IPS-NIHi7 (cell line): ENCODE data around the gene STAP2.

ENCODE experiments used
- DNase-seq: peaks from one replicate; pipeline ENCODE4 v3.0.0; 2012; ENCODE audit warnings: mixed read lengths; ENCODE audit errors: extremely low spot score

The STAP2 gene

GRCh38 chr19:4328243-4328990, 10.2 kb downstream of the STAP2 start:
- peak; percentile 93 for DNase-seq

GRCh38 chr19:4327877-4328242, 10.8 kb downstream of the STAP2 start:
- DNase-seq: no peak

GRCh38 chr19:4327252-4327876, 11.3 kb downstream of the STAP2 start:
- DNase-seq: peak; percentile 89

DNA sequence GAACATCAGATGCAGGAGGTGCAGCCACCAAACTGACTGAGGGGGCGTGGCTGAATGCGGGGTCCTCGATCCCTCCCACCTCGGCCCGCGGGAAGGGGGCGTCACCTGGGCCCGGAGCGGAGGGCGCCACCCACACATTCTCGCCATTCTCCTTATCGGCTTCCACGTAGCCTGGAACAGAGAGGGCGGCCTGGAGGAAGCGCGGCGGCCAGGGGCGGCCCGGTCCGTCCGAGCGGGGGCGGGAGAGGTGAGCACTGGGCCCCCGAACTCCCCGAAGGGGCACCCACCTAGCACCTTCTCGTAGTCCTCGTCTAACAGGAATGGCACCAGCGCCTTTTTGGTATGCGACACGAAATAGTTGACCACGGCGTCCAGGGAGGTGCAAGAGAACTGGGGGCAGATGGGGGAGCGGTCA, 11.8 kb downstream of the STAP2 start:
- DNase-seq: peak; percentile 82

DNA sequence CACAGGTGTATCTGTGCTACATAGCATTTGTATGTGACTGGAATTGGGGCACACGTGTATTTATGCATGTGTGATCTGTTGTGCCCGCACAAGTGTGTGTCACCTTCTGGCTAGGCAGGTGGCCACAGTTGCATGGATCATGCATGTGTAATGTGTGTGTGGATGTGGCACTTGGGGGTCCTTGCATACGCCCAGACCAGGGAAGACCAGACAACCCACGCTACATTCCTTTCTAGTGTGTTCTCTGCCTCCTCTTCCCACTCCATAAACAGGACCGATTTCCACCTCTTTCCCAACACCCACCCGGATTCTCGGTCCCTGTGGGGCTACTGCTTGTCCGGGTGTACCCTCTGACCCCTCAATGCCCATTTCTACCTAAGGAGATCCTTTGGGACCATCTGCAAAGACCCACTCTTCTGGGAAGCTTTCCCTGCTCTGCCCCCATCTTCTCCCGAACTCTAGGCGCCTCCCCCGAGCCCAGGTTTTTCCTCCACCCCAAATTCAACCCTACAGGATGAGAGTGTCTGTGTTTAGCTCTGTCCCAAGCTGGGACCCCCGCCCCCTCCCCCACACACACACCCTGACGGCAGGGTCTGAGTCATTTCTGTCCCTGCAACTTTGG, 12.3 kb downstream of the STAP2 start:
- no peak for DNase-seq

DNA sequence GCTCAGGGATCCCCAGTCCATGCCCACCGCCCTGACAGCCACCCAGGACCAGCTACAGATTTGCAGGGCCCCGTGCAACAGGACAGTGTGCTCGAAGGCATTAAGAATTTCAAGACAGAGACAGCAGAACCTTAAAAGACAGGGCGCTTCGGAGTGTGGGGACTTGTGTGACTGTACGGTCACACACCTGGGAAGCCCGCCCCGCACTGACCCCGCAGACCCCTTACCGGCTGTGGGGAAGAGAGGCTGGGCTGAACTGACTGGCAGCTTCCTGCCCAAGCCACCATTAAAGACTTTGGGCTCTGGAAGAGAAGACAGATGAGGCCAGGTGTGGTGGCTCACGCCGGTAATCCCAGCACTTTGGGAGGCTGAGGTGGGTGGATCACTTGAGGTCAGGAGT, 14.4 kb downstream of the STAP2 start:
- DNase-seq: no peak

- no peak for DNase-seq
Observed at GRCh38 chr19:4323692-4324091, 14.9 kb downstream of the STAP2 start.

- no peak for DNase-seq
Observed at GRCh38 chr19:4322942-4323665, 15.5 kb downstream of the STAP2 start.

DNA sequence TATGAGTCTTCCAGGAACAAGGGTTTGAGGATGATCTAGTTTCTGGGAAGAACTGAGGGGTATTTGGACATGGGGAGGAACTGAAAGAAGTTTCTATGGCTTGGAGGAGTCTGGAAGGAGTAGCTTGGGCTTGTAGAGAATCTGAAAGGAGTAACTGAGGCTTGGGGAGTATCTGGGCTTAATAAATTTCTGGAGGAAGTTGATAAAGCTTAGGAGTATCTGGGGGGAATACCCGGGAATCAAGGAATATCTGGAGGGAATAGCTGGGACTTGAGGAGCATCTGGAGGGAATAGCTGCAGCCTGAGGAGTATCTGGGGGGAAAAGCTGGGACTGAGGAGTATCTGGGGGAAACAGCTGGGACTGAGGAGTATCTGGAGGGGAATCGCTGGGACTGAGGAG, 18.2 kb downstream of the STAP2 start:
- DNase-seq: no peak

DNA sequence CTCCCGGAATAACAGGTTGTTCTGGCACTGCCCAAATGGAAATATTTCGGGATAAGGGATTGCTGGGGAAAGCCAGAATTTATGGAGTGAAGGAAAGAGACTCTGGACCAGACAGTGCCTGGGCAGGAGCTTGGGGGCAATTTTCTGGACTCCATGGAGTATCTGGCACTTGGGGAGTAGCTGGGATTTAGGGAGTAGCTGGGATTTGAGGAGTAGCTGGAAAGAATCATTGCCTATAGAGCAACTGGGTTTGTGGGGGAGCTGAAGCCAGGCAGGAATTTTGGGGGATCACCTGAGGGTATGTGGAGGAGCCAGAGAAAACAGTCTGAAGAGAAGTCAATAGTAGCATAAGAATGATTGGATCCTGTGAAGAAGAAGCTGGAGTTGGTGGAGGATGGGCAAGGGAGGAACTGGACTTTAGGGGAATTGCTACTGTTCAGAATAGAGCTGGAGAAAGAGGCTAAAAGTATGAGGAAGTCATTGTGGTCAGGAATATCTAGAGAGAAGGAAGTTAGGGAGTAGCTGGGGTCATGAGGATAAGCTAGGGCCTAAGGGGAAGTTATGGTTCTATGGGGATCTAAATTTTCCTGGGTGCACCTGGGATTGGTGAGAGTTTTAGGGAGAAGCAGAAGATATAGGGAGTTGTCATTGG, 19.4 kb downstream of the STAP2 start:
- no peak for DNase-seq

GRCh38 chr19:4318460-4318859, 20.2 kb downstream of the STAP2 start:
- no peak for DNase-seq

- no peak for DNase-seq
Observed at GRCh38 chr19:4316956-4317355, 21.7 kb downstream of the STAP2 start.

- no peak for DNase-seq
Observed at GRCh38 chr19:4313847-4314490, 24.7 kb downstream of the STAP2 start.

DNA sequence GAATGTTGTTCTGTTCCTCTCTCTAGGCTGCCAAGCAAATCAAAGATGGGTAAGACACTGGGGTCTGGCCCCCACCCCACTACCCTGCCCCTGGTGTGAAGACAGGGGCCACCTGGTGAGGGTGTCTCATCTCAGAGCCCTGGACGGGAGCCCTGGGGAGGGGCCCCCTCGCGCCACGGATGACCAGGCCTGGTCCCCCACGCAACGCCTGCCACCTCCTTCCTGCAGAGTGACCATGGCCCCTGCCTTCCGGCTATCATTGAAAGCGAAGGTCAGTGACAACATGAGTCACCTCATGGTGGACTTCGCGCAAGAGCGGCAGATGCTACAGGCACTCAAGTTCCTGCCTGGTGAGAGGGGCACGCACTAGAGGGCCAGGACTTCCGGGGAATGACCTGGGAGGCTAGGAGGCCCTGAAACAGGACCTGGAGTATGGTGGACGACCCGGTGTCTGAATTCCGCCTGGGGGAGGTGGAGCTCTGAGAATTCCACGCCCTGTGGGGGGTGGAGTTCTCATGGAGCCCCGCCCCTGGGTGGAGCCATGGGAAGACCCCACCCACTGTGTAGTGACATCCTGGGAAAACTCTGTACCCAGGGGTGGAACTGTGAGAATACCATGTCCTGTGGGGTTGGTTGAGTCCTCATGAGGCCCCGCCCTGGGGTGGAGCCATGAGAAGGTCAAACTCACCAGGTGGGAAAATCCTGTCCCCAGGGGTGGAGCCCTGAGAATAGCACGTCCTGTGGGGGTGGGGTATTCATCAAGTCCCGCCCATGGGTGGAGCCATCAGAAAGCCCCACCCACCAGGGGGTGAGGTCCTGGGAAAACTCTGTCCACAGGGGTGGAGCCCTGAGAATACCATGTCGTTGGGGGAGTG, 28.1 kb downstream of the STAP2 start:
- peak; percentile 74 for DNase-seq

DNA sequence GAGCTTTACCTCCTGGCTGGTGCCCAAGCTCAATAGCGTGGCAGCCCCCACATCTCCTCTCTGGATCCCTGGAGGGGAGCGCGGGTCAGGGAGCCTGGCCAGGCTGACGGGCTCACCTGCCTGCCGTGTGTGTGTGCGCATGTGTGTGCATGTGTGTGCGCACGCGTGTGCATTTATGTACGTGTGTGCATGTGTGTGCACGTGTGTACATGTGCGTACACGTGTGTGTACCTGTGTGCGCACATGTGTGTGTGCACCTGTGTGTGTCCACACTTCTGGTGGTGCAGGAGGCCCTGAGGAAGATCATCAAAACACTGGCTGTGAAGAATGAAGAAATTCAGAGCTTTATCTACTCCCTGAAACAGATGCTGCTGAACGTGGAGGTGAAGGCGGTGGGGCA, 33.0 kb downstream of the STAP2 start:
- no peak for DNase-seq

DNA sequence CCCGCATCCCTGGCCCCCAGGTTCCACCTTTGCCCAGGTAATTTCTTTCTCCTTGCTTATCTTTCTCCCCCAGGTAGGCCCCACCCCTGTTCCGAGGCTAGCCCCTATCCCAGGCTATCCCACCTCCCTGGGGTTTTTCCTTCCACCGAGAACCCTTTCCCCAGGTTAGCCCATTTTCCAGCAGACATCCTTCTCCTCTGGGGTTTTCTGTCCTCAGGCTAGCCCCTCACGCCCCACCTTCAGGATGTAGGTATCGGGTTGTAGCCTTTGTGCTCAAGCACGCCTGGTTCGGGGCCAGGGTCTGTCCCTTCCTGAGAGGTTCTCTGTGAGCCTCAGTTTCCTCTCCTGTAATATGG, 33.4 kb downstream of the STAP2 start:
- no peak for DNase-seq

DNA sequence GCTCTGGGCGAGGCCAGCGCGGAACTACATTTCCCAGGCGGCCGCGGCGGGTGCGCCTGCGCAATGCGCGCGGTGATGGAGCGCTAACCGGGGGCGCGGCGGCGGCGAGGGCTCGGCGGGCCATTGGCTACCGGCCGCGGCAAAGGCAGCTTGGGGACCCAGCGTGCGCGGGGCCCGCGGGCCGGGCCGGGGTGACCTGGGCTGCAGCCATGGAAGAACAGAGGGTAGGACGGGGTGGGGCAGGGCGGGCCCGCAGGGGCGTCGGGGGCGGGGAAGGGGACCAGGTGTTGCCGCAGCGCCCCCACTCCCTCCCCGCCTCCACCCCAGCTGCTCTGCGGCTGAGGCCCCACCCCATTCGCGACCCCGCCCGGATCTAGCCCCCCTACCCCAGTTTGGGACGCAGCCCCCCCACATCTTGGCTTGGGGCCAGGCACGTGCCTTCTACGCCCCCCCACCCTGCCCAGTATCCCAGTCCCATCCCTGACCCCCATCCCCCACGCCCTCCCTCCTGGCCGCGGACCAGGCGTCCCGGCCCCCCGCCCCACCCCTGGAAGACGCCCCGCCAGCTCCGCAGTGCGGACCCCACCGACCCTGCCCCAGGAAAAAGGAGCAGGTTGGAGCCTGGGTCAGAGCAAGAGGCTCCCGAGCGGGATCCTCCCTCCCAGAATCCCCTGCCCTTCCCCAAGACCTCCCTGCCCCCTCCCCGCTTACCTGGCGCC, 33.9 kb downstream of the STAP2 start, which contains the start of gene FSD1:
Gene FSD1, plus strand, starts transcription at position 61 of the 719 bp plus-strand sequence. Its CDS starts 149 bp downstream, at position 210.
- peak; percentile 99 for DNase-seq

GRCh38 chr19:4303819-4304537, 34.6 kb downstream of the STAP2 start:
- DNase-seq: no peak

DNA sequence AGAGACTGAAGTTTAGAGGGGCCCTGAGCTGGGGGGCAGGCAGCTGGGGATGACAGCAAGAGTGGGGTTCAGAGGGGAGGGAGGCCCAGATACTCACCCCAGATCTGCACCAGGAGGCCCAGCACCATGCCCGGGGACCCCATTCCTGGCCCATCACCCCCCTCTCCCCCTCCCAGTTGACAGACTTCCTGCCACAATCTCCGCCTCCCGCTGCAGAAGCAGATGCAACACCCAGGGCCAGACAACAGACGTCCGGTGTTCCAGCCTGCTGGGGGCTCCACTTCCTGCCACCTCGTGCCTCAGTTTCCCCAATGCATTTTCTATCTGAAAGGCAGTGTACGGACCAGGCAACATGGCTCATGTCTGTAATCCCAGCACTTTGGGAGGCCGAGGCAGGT, 36.4 kb downstream of the STAP2 start, which contains the start of gene TMIGD2:
Gene TMIGD2, minus strand, starts transcription at position 147 of the 398 bp plus-strand sequence. Its CDS starts 4 bp downstream, at position 143.
- no peak for DNase-seq
